Rectal smooth muscle tissue (tissue), 1 donor: Measurements from ENCODE around the gene CUEDC2.
"Not testable (repeated sequence)": the region's sequence is repeated elsewhere in the genome, so short reads cannot be mapped to it uniquely, and the experiment has no call there.

Source experiments
- H3K27ac ChIP-seq: one replicate; pipeline ENCODE4 v1.7.0; 2013; ENCODE audit warnings: low read depth, low read length, inconsistent platforms
- H3K27me3 ChIP-seq: one replicate; pipeline ENCODE4 v1.7.0; 2013; ENCODE audit warnings: low read length; ENCODE audit not compliant: control insufficient read depth, insufficient read depth
- H3K36me3 ChIP-seq: one replicate; pipeline ENCODE4 v1.7.0; 2013; ENCODE audit warnings: low read length; ENCODE audit not compliant: control insufficient read depth, insufficient read depth
- H3K4me1 ChIP-seq: one replicate; pipeline ENCODE4 v1.7.0; 2013; ENCODE audit warnings: low read length; ENCODE audit not compliant: control insufficient read depth, insufficient read depth
- H3K4me3 ChIP-seq: one replicate; pipeline ENCODE4 v1.7.0; 2013; ENCODE audit warnings: low read length
- H3K9ac ChIP-seq: one replicate; pipeline ENCODE4 v1.7.0; 2013; ENCODE audit warnings: low read length

Gene CUEDC2

DNA sequence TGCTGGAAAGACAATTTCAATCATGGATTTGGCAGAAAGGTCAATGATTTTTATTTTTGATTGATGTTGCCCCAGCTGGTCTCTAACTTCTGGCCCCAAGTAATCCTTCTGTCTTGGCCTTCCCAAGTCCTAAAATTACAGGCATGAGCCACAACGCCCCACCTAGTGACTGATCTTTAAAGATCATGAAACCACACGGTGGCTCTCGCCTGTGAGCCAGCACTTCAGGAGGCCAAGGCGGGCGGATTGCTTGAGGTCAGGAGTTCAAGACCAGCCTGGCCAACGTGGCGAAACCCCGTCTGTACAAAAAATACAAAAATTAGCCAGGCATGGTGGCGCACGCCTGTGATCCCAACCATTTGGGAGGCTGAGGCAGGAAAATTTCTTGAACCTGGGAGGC, 31.6 kb upstream of the CUEDC2 start:
- H3K27ac ChIP-seq = no peak overlapping the region
- H3K4me3 ChIP-seq = no peak overlapping the region
- no peaks in the 10 kb centered on the region for H3K36me3 ChIP-seq
- H3K4me1 ChIP-seq = peaks cover 4% of the 10 kb centered on the region
- no peaks in the 10 kb centered on the region for H3K27me3 ChIP-seq
- no peak overlapping the region for H3K9ac ChIP-seq

- no peak overlapping the region for H3K9ac ChIP-seq
These were observed 30.2 kb upstream of the CUEDC2 start for GRCh38 chr10:102462512-102463054.

GRCh38 chr10:102461187-102462054, 29.0 kb upstream of the CUEDC2 start:
- H3K27me3 ChIP-seq = no peaks in the 10 kb centered on the region
- no peak overlapping the region for H3K27ac ChIP-seq
- no peaks in the 10 kb centered on the region for H3K36me3 ChIP-seq
- peak overlapping the region; percentile 84 for H3K4me3 ChIP-seq
- H3K4me1 ChIP-seq = peaks cover 4% of the 10 kb centered on the region
- no peak overlapping the region for H3K9ac ChIP-seq

More at GRCh38 chr10:102462512-102463054, 30.2 kb upstream of the CUEDC2 start:
- Histone ChIP-seq H3K4me3 (peak overlapping the region; percentile 2), H3K36me3 (no peaks in the 10 kb centered on the region), H3K27me3 (no peaks in the 10 kb centered on the region), H3K27ac (no peak overlapping the region), H3K4me1 (peaks cover 4% of the 10 kb centered on the region)

- Histone ChIP-seq H3K4me3 (peak overlapping the region; percentile 84), H3K27ac (no peak overlapping the region), H3K27me3 (no peaks in the 10 kb centered on the region), H3K9ac (no peak overlapping the region), H3K4me1 (peaks cover 4% of the 10 kb centered on the region), H3K36me3 (no peaks in the 10 kb centered on the region)
These were observed 28.4 kb upstream of the CUEDC2 start for GRCh38 chr10:102460836-102461186.

- Histone ChIP-seq H3K27me3 (no peaks in the 10 kb centered on the region), H3K4me3 (no peak overlapping the region), H3K9ac (no peak overlapping the region), H3K36me3 (no peaks in the 10 kb centered on the region), H3K27ac (no peak overlapping the region), H3K4me1 (peaks cover 4% of the 10 kb centered on the region)
These were observed 26.3 kb upstream of the CUEDC2 start for GRCh38 chr10:102458656-102459055.

GRCh38 chr10:102457591-102458150, 25.3 kb upstream of the CUEDC2 start:
- peaks cover 4% of the 10 kb centered on the region for H3K4me1 ChIP-seq
- no peak overlapping the region for H3K9ac ChIP-seq
- no peak overlapping the region for H3K27ac ChIP-seq
- no peak overlapping the region for H3K4me3 ChIP-seq
- H3K36me3 ChIP-seq = no peaks in the 10 kb centered on the region
- no peaks in the 10 kb centered on the region for H3K27me3 ChIP-seq

GRCh38 chr10:102455893-102456471, 23.6 kb upstream of the CUEDC2 start:
- Histone ChIP-seq H3K27me3 (no peaks in the 10 kb centered on the region), H3K4me3 (no peak overlapping the region), H3K4me1 (peaks cover 3% of the 10 kb centered on the region), H3K27ac (no peak overlapping the region), H3K36me3 (no peaks in the 10 kb centered on the region), H3K9ac (no peak overlapping the region)

GRCh38 chr10:102454662-102455487, 22.5 kb upstream of the CUEDC2 start:
- not testable (repeated sequence) for H3K9ac ChIP-seq, H3K4me1 ChIP-seq, H3K27ac ChIP-seq, H3K27me3 ChIP-seq, H3K36me3 ChIP-seq, H3K4me3 ChIP-seq

GRCh38 chr10:102453502-102453901, 21.1 kb upstream of the CUEDC2 start:
- Histone ChIP-seq H3K27me3 (no peaks in the 10 kb centered on the region), H3K4me1 (no peaks in the 10 kb centered on the region), H3K4me3 (no peak overlapping the region), H3K9ac (no peak overlapping the region), H3K27ac (no peak overlapping the region), H3K36me3 (no peaks in the 10 kb centered on the region)

DNA sequence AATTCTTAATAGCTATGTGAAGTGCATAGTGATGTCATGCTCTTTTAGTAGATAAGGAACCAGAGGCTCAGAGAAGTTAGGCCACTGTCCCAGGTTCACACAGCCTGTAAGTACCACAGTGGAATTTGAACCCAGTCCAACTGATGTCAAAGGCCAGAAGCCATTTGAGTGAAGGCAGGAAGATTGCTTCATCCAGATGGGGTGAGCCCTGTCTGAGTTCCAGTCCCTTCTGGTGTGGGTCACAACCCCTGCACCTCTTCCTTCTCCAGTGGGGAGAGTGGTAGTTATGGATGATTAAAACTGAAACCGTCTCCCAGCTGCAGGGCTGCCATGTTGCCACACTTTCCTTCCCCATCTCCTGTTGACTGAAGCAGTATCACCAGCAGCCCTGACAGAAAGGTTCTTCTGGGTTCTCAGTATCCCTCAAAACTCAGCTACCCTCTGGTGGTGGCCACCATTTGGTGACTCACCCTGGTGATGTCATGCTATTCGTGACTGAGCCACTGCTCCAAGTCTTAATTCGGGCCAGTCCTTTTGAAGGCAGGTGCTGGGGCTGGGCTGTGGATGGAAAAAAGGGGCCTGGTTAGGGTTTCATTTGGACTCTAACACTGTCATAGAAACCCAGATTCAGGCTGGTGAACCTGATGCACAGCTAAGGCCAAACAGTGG, 20.4 kb upstream of the CUEDC2 start:
- Histone ChIP-seq H3K27ac (no peak overlapping the region), H3K36me3 (no peaks in the 10 kb centered on the region), H3K9ac (no peak overlapping the region), H3K27me3 (no peaks in the 10 kb centered on the region), H3K4me1 (no peaks in the 10 kb centered on the region), H3K4me3 (no peak overlapping the region)

DNA sequence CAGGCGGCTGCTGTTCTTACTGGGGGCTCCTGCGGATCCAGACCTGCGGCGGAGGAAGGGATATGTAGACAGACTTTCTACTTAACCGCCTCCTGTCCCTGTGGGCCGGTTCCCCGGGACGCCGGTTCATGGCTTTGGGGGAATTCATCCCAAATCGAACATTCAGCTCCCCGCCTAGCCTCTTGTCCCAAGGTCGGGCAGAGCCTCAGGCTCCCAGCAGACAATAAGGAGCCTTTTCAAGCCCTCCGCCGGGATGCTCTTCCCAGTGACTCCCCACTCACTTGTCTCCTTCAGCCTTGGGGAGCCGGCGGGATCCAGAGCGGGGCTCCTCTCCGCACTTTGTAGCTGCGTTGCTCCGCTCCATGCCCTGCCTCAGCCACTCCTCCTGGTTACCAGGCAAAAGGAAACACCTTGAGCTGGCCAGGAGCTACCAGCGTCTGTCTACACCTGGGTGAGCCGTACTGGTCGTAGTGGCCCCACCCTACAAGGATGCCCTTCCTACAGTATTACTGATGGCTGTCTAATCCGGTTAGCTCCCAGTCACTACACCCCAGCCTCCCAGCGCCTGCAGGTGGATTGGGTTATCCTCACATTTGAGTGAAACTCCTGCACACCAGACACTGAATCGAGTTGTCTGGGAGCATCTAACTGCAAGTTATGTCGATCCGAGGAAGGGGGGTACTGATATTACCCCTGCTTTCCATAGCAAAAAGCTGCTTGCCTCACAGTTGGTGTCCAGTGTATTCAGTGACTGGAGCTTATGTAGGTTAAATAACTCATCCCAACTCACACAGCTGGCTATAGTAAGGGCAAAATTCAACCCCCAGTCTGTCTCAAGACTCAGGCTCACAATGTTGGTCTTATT, 19.0 kb upstream of the CUEDC2 start, which contains the start of gene C10orf95:
C10orf95 (minus strand) TSS at position 439 of the 865 bp plus-strand sequence. CDS start 450 bp downstream, outside the sequence.
- Histone ChIP-seq H3K27ac (peak within 1 kb of the TSS; percentile 62), H3K4me1 (no peaks in the 10 kb centered on the region), H3K4me3 (peak within 1 kb of the TSS; percentile 80), H3K9ac (peak within 1 kb of the TSS; percentile 24), H3K27me3 (no peaks in the 10 kb centered on the region), H3K36me3 (no peaks in the 10 kb centered on the region)
